HG03439 (cell line): ENCODE measurements around the gene PCID2.

Experiments
- ATAC-seq: cut with Tn5 transposase; IDR thresholded peaks from one replicate; pipeline ENCODE4 v1.9.1; 2021; ENCODE audit warnings: mild to moderate bottlenecking, moderate library complexity; ENCODE audit not compliant: unreplicated experiment

PCID2 gene

GRCh38 chr13:113150550-113151365, 57.7 kb downstream of the PCID2 start:
- no peak for ATAC-seq

GRCh38 chr13:113149711-113150549, 58.5 kb downstream of the PCID2 start:
- ATAC-seq: no peak

- ATAC-seq: no peak
These were observed 59.4 kb downstream of the PCID2 start for GRCh38 chr13:113148940-113149503.

GRCh38 chr13:113148407-113148806, 60.1 kb downstream of the PCID2 start:
- no peak for ATAC-seq

GRCh38 chr13:113147206-113147605, 61.3 kb downstream of the PCID2 start:
- ATAC-seq: no peak

GRCh38 chr13:113146750-113147149, 61.7 kb downstream of the PCID2 start:
- no peak for ATAC-seq

- ATAC-seq: no peak
These were observed 62.4 kb downstream of the PCID2 start for GRCh38 chr13:113145911-113146598.

GRCh38 chr13:113145496-113145895, 63.0 kb downstream of the PCID2 start:
- no peak for ATAC-seq

- ATAC-seq: no peak
These were observed 64.2 kb downstream of the PCID2 start for GRCh38 chr13:113144255-113144629.

- ATAC-seq: no peak
These were observed 64.8 kb downstream of the PCID2 start for GRCh38 chr13:113143466-113144254.

GRCh38 chr13:113142876-113143275, 65.6 kb downstream of the PCID2 start:
- ATAC-seq: no peak

- no peak for ATAC-seq
These were observed 66.9 kb downstream of the PCID2 start for GRCh38 chr13:113141601-113141970.

- no peak for ATAC-seq
These were observed 67.5 kb downstream of the PCID2 start for GRCh38 chr13:113140677-113141600.

GRCh38 chr13:113139577-113139976, 68.9 kb downstream of the PCID2 start:
- no peak for ATAC-seq

- no peak for ATAC-seq
These were observed 69.5 kb downstream of the PCID2 start for GRCh38 chr13:113138792-113139551.

GRCh38 chr13:113137691-113138298, 70.7 kb downstream of the PCID2 start:
- no peak for ATAC-seq

- no peak for ATAC-seq
These were observed 73.1 kb downstream of the PCID2 start for GRCh38 chr13:113135281-113135760.
